GM21786 (cell line): ENCODE data around the gene MED16.
"Not testable (repeated sequence)": the region's sequence is repeated elsewhere in the genome, so short reads cannot be mapped to it uniquely, and the experiment has no call there.

Experiments
- ATAC-seq: cut with Tn5 transposase; IDR thresholded peaks from one replicate; pipeline ENCODE4 v1.9.1; 2021; ENCODE audit not compliant: unreplicated experiment

MED16 gene

GRCh38 chr19:858868-859843, 33.8 kb downstream of the MED16 start, which contains the start of gene CFD:
Gene CFD, plus strand, starts transcription at chr19:859664. Its CDS starts 26 bp downstream, at chr19:859690.
- no peak for ATAC-seq

- no peak for ATAC-seq
Observed at GRCh38 chr19:858284-858683, 34.7 kb downstream of the MED16 start.

- ATAC-seq: no peak
Observed at GRCh38 chr19:855566-856120, 37.3 kb downstream of the MED16 start.

GRCh38 chr19:855142-855541, 37.8 kb downstream of the MED16 start:
- no peak for ATAC-seq

- no peak for ATAC-seq
Observed at GRCh38 chr19:854549-854948, 38.4 kb downstream of the MED16 start.

- ATAC-seq: not testable (repeated sequence)
Observed at GRCh38 chr19:853614-854220, 39.3 kb downstream of the MED16 start.

- no peak for ATAC-seq
Observed at GRCh38 chr19:853014-853585, 39.9 kb downstream of the MED16 start.

- ATAC-seq: no peak
Observed at GRCh38 chr19:852136-853013, 40.6 kb downstream of the MED16 start, which contains the start of gene ELANE. Gene ELANE, plus strand, starts transcription at chr19:852303. Its CDS starts 26 bp downstream, at chr19:852329.

- no peak for ATAC-seq
Observed at GRCh38 chr19:850979-851335, 42.0 kb downstream of the MED16 start.

- ATAC-seq: no peak
Observed at GRCh38 chr19:850221-850978, 42.6 kb downstream of the MED16 start.

GRCh38 chr19:849195-849594, 43.8 kb downstream of the MED16 start:
- ATAC-seq: not testable (repeated sequence)

GRCh38 chr19:848386-848921, 44.5 kb downstream of the MED16 start:
- no peak for ATAC-seq

- no peak for ATAC-seq
Observed at GRCh38 chr19:845707-846521, 47.1 kb downstream of the MED16 start.

- no peak for ATAC-seq
Observed at GRCh38 chr19:844546-844971, 48.4 kb downstream of the MED16 start.

GRCh38 chr19:843836-844545, 49.0 kb downstream of the MED16 start:
- no peak for ATAC-seq

- ATAC-seq: no peak
Observed at GRCh38 chr19:843180-843835, 49.7 kb downstream of the MED16 start.

GRCh38 chr19:842802-843179, 50.2 kb downstream of the MED16 start:
- not testable (repeated sequence) for ATAC-seq
